Measurements from ENCODE around the gene SAPCD2. TPM values are rescaled to one million over a fixed set of nuclear protein-coding genes. Genes with fewer than 3 reads are reported as not detected.
A peak's percentile ranks its signal among the peaks of the same experiment; 100 is the strongest.

SAPCD2 gene
- total and polyA plus RNA-seq, 12 donors, result 0.07 to 1.7 (median 0.58) TPM

DNA sequence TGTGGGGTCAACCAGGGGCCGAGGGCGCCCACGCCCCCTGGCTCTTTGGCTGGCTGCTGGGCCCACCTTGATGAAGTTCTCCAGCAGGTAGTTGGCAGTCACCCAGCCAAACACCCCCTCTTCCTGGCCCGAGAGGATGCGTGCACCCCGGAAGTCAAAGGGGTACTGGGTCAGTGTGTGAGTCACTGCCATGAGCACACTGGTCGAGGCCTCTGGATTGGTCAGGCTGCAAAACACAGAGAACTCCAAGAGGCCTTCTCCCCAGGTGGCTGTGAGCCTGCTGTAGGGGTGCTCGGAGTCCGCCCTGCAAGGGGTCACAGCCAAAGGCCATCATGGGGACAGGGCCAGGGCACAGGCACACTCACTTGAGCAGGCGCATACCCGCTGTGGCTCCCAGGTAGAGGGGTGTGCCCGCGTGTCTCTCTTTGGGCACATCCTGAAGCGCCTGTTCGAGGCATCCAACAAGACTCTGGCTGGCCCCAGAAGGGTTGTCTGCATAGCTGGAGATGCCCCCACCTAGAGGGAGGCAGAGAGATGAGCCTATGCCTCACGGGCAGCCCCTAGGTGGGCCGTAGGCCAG, 19.1 kb downstream of the SAPCD2 start:
- 77 to 93% (median 91%) methylated on average over 7 to 17 of the region's 17 CpGs for WGBS, 4 donors
- H3K27ac ChIP-seq, result no peak overlapping the region
- peaks cover 2 to 24% of the 10 kb centered on the region in 2 donors for H3K4me1 ChIP-seq (replicated peaks in 1 of 2)
- TF ChIP-seq, protein P1, sequence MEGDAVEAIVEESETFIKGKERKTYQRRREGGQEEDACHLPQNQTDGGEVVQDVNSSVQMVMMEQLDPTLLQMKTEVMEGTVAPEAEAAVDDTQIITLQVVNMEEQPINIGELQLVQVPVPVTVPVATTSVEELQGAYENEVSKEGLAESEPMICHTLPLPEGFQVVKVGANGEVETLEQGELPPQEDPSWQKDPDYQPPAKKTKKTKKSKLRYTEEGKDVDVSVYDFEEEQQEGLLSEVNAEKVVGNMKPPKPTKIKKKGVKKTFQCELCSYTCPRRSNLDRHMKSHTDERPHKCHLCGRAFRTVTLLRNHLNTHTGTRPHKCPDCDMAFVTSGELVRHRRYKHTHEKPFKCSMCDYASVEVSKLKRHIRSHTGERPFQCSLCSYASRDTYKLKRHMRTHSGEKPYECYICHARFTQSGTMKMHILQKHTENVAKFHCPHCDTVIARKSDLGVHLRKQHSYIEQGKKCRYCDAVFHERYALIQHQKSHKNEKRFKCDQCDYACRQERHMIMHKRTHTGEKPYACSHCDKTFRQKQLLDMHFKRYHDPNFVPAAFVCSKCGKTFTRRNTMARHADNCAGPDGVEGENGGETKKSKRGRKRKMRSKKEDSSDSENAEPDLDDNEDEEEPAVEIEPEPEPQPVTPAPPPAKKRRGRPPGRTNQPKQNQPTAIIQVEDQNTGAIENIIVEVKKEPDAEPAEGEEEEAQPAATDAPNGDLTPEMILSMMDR (IDR thresholded peaks at IDR 0.05), result no peak
- no peak for TF ChIP-seq POLR2A (IDR thresholded peaks at IDR 0.05)
- H3K9me3 ChIP-seq (replicated peaks in 1 of 3), result no peaks in the 10 kb centered on the region
- peaks cover 68% of the 10 kb centered on the region for H3K27me3 ChIP-seq
- no peaks in the 10 kb centered on the region for H3K36me3 ChIP-seq (replicated peaks in 1 of 2)
- no peak for DNase-seq
- H3K4me3 ChIP-seq, result no peak overlapping the region
- intact Hi-C loops (cut with DNase I), result no loop called here

DNA sequence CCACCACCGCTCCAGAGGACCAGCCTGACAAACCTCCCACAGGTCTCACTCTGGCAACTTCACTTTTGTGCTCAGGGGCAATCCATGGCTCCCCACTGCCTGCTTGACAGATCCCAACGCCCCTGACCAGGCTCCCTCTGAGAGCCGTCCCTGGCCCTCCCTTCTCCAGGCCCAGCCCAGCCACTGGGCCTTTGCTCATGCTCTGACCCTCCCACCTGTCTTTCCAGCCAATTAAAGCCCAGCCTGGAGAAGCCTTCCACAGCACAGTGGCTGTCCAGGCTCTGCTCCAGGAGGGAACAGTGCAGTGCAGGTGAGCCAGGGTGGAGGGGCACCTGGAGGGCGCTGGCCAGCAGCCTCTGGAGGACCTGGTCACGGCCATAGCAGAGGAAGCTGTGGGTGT, 19.8 kb downstream of the SAPCD2 start:
- Histone ChIP-seq H3K36me3 (replicated peaks in 1 of 2) (no peaks in the 10 kb centered on the region), H3K27ac (no peak overlapping the region), H3K9me3 (replicated peaks in 1 of 3) (no peaks in the 10 kb centered on the region), H3K4me1 (replicated peaks in 1 of 2) (peaks cover 5 to 28% of the 10 kb centered on the region in 2 donors), H3K27me3 (peaks cover 72% of the 10 kb centered on the region), H3K4me3 (no peak overlapping the region)
- DNase-seq, result no peak
- 78 to 92% (median 83%) methylated on average over 3 to 5 of the region's 5 CpGs for WGBS, 4 donors
- TF ChIP-seq, protein P1 (IDR thresholded peaks at IDR 0.05), result no peak
- no peak for TF ChIP-seq POLR2A (IDR thresholded peaks at IDR 0.05)
- intact Hi-C loops (cut with DNase I), result no loop called here

DNA sequence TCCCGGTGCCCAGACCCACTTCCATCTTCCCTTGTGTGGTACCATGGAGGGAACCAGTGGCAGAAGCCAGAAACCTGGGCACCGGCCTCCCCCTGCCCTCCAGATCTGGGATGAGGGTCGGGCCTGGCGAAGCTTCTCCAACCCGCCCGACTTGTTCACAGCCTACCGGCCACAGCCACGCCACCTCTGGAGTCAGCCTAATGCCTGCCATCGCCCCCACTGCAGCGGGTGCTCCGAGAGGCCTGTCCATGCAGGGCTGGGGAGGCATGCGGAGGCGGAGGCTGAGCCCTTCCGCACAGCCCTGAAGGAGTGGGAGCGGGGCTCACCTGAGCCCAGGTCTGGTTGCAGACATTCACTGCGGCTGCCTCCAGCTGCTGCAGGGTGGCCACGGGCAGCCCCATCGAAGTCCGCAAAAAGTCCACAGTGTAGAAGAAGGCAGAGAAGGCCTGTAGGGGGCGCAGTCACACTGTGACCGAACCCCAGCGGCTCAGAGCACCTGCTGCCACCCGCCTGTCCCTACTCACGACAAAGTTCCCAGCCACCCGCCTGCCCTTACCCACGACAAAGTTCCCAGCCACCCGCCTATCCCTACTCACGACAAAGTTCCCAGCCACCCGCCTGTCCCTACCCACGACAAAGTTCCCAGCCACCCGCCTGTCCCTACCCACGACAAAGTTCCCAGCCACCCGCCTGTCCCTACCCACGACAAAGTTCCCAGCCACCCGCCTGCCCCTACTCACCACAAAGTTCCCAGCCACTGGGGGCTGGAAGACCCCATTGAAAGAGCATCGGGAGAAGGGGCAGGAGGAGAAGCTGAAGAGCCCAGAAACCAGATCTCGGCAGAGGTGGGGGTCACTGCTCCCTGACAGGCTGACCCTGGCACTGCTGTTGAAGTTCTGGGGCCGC, 20.6 kb downstream of the SAPCD2 start:
- no peaks in the 10 kb centered on the region for H3K36me3 ChIP-seq (replicated peaks in 1 of 2)
- no peaks in the 10 kb centered on the region for H3K9me3 ChIP-seq (replicated peaks in 1 of 3)
- H3K4me1 ChIP-seq (replicated peaks in 1 of 2), result peaks cover 5 to 29% of the 10 kb centered on the region in 2 donors
- WGBS, 4 donors, result 35 to 64% (median 43%) methylated on average over 13 to 38 of the region's 38 CpGs
- DNase-seq, result peak in 5 of 7 donors; percentile 60 to 78 (median 70)
- no peak overlapping the region for H3K4me3 ChIP-seq
- TF ChIP-seq POLR2A (IDR thresholded peaks at IDR 0.05), result no peak
- TF ChIP-seq, protein P1 (IDR thresholded peaks at IDR 0.05), result peak; percentile 19 to 63 (median 37)
- intact Hi-C loops (cut with DNase I), result no loop called here
- H3K27me3 ChIP-seq, result peaks cover 72% of the 10 kb centered on the region
- no peak overlapping the region for H3K27ac ChIP-seq

DNA sequence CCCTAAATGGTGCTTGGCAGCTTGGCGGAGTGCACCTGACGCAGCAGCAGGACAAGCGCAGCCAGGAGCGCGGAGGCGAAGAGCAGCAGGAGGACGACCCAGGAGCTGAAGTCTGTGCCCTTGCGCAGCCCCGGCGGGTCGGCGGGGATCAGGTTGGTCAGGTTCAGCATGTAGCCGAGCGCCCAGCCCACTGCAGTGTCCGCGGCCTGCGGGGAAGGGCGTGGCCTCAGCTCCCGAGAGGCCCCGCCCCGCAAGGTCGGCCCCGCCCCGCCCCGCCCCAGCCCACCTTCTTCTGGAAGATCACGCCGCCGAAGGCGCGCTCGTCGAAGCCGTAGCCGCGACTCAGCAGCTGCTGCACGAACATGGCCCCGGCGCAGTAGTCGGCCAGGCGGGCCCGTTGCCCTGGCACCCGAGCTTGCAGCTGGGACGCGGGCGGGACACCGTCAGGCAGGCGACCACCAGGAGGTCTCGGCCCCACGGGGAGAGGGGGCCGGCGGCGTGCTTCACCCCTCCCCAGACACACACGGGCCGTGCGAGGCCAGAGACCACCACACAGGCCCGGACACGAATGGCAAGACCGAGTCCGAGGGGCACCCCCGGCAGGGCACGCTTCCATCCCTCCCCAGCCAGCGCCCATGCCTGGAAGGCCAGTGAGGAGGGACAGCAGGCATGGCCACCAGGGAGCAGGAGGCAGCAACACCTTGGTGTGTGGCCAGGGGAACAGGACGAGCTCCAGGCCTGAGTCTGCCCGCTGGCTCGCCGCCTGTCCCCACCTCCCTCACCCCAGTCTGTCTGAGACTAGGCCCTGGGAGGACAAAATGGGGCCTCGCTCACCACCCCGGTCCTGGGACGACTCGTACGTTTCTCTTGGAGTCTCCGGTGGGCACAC, 21.5 kb downstream of the SAPCD2 start:
- WGBS, 4 donors, result 32 to 47% (median 37%) methylated on average over 15 to 72 of the region's 72 CpGs
- Histone ChIP-seq H3K36me3 (replicated peaks in 1 of 2) (no peaks in the 10 kb centered on the region), H3K4me1 (replicated peaks in 1 of 2) (peaks cover 5 to 21% of the 10 kb centered on the region in 2 donors), H3K9me3 (replicated peaks in 1 of 3) (no peaks in the 10 kb centered on the region), H3K27ac (no peak overlapping the region), H3K4me3 (no peak overlapping the region), H3K27me3 (peaks cover 73% of the 10 kb centered on the region)
- no peak for TF ChIP-seq POLR2A (IDR thresholded peaks at IDR 0.05)
- TF ChIP-seq, protein P1 (IDR thresholded peaks at IDR 0.05), result no peak
- intact Hi-C loops (cut with DNase I), result no loop called here
- DNase-seq, result no peak
